HCT116 (cell line): Measurements from ENCODE around the gene HAPLN3. TPM values are rescaled to one million over a fixed set of nuclear protein-coding genes. Genes with fewer than 3 reads are reported as not detected.

Source experiments
- ATAC-seq: fragments of 200-7000 bp; cut with Tn5 transposase; 2 replicates; pipeline ENCODE4 v1.9.1; 2020; ENCODE audit warnings: mild to moderate bottlenecking, moderate library complexity
- BruUV-seq: library from RNA; stranded (reverse); fragments of 400-500 nt; replicated peaks from 2 replicates; lab custom pipeline; 2021; lab: Mats Ljungman, UMichigan
- CTCF ChIA-PET: fragments of 300-600 bp; sonication (Branson Sonifier 250); formaldehyde crosslinking; loops from one replicate; lab custom pipeline; 2021; ENCODE audit warnings: antibody characterized with exemption; lab: Charles Lee
- POLR2A ChIA-PET: fragments of 300-600, 350-600 bp; sonication (Branson Sonifier 250); formaldehyde crosslinking; loops from one replicate; lab custom pipeline; 2021; ENCODE audit warnings: antibody characterized with exemption; lab: Charles Lee
- RAD21 ChIA-PET, 2 experiments: fragments of 300-600 bp; sonication (Branson Sonifier 250); formaldehyde crosslinking; loops; one replicate each; lab custom pipeline; 2023; ENCODE audit warnings: low total read pairs in 2 of 2; ENCODE audit not compliant: uncharacterized antibody in 2 of 2, unreplicated experiment in 2 of 2, low non-redundant PET in 1 of 2; lab: Charles Lee
- DNase-seq: peaks from one replicate; pipeline ENCODE4 v3.0.0-alpha.2; 2010; ENCODE audit warnings: low read depth, low spot score
- H2AFZ ChIP-seq: fragments of 200-600 bp; shearing (Covaris generic), sonication (generic); 2 replicates; pipeline ENCODE4 v1.6.1; 2017; ENCODE audit warnings: low read depth, mixed run types, mixed read lengths, antibody characterized with exemption, low read length; ENCODE audit not compliant: poor library complexity, severe bottlenecking
- H3K27ac ChIP-seq: 2 replicates; pipeline ENCODE4 v1.5.1; 2012; ENCODE audit warnings: low read depth, low read length
- H3K27me3 ChIP-seq: fragments of 200-600 bp; sonication (generic); 2 replicates; pipeline ENCODE4 v1.6.1; 2016; ENCODE audit warnings: mixed run types, low read length, mixed read lengths; ENCODE audit not compliant: insufficient read depth
- H3K36me3 ChIP-seq, 2 experiments: fragments of 200-500 bp in 1 of 2; fragments of 200-600 bp in 1 of 2; sonication (Bioruptor generic) in 1 of 2; sonication (generic) in 1 of 2; 2 replicates each; pipeline versions ENCODE4 v1.5.1 to v1.6.1; 2014 to 2016; ENCODE audit warnings: low read length in 2 of 2, inconsistent platforms in 1 of 2, mixed read lengths in 1 of 2, mixed run types in 1 of 2; ENCODE audit not compliant: insufficient read depth in 2 of 2, control insufficient read depth in 1 of 2
- H3K4me1 ChIP-seq, 2 experiments: fragments of 200-600 bp in 1 of 2; sonication (generic) in 1 of 2; 2 replicates each; pipeline versions ENCODE4 v1.5.1 to v1.6.1; 2012 to 2017; ENCODE audit warnings: low read length in 2 of 2, inconsistent platforms in 1 of 2, mild to moderate bottlenecking in 1 of 2, mixed read lengths in 1 of 2, mixed run types in 1 of 2, moderate library complexity in 1 of 2; ENCODE audit not compliant: insufficient read depth in 2 of 2, control insufficient read depth in 1 of 2
- H3K4me2 ChIP-seq: fragments of 200-600 bp; sonication (generic); 2 replicates; pipeline ENCODE4 v1.6.1; 2017; ENCODE audit warnings: mixed run types, low read length, mixed read lengths
- H3K4me3 ChIP-seq, 2 experiments: fragments of 200-600 bp in 1 of 2; sonication (generic) in 1 of 2; replicated peaks in 1 of 2; 2 replicates each; pipeline ENCODE4 v1.5.1; 2011 to 2016; ENCODE audit warnings: low read length in 2 of 2, control low read depth in 1 of 2, low read depth in 1 of 2, mild to moderate bottlenecking in 1 of 2, mixed read lengths in 1 of 2, mixed run types in 1 of 2
- H3K79me2 ChIP-seq: fragments of 200-600 bp; sonication (generic); 2 replicates; pipeline ENCODE4 v1.6.1; 2017; ENCODE audit warnings: mild to moderate bottlenecking, mixed run types, low read length, moderate library complexity, mixed read lengths; ENCODE audit not compliant: insufficient read depth
- H3K9ac ChIP-seq: fragments of 200-600 bp; sonication (generic); 2 replicates; pipeline ENCODE4 v1.6.1; 2016; ENCODE audit warnings: low read length, mixed read lengths
- H3K9me2 ChIP-seq: fragments of 200-600 bp; sonication (generic), shearing (Covaris generic); 2 replicates; pipeline ENCODE4 v1.6.1; 2017; ENCODE audit warnings: mixed run types, mild to moderate bottlenecking, moderate library complexity; ENCODE audit not compliant: insufficient read depth
- H3K9me3 ChIP-seq, 2 experiments: fragments of 200-500 bp in 1 of 2; fragments of 200-600 bp in 1 of 2; sonication (Bioruptor generic) in 1 of 2; sonication (generic) in 1 of 2; 2 replicates each; pipeline ENCODE4 v1.6.1; 2014 to 2017; ENCODE audit warnings: low read length in 2 of 2, mixed read lengths in 2 of 2, inconsistent platforms in 1 of 2, low read depth in 1 of 2, mild to moderate bottlenecking in 1 of 2, mixed run types in 1 of 2, moderate library complexity in 1 of 2; ENCODE audit not compliant: control insufficient read depth in 1 of 2, insufficient read depth in 1 of 2
- H4K20me1 ChIP-seq: fragments of 200-600 bp; sonication (generic), shearing (Covaris generic); 2 replicates; pipeline ENCODE4 v1.6.1; 2017; ENCODE audit warnings: mixed run types, mild to moderate bottlenecking, moderate library complexity; ENCODE audit not compliant: insufficient read depth
- ATF3 ChIP-seq: IDR thresholded peaks from 2 replicates; pipeline ENCODE4 v1.6.1; 2012
- CBX3 ChIP-seq: IDR thresholded peaks from 2 replicates; pipeline ENCODE4 v1.6.1; 2012; ENCODE audit warnings: low read depth
- CEBPB ChIP-seq: IDR thresholded peaks from 2 replicates; pipeline ENCODE4 v1.6.1; 2012; ENCODE audit warnings: low read depth
- CTCF ChIP-seq, 3 experiments: fragments of 200-600 bp in 1 of 3; sonication (generic) in 1 of 3; IDR thresholded peaks in 2 of 3; conservative IDR thresholded peaks in 1 of 3; 2 replicates each; pipeline ENCODE4 v1.5.1; 2012 to 2017; ENCODE audit warnings: low read depth in 2 of 3, low read length in 2 of 3, antibody characterized with exemption in 1 of 3, borderline replicate concordance in 1 of 3, control low read depth in 1 of 3, mild to moderate bottlenecking in 1 of 3, mixed read lengths in 1 of 3, mixed run types in 1 of 3, moderate library complexity in 1 of 3; ENCODE audit not compliant: insufficient read depth in 1 of 3
- ELF1 ChIP-seq: IDR thresholded peaks from 2 replicates; pipeline ENCODE4 v1.6.1; 2012; ENCODE audit warnings: low read depth, borderline replicate concordance
- EZH2 ChIP-seq: fragments of 200-600 bp; sonication (generic); IDR thresholded peaks from 2 replicates; pipeline ENCODE4 v1.6.1; 2017; ENCODE audit warnings: antibody characterized with exemption, mixed run types
- EZH2phosphoT487 ChIP-seq: fragments of 200-600 bp; IDR thresholded peaks from 2 replicates; pipeline ENCODE4 v1.6.1; 2018; ENCODE audit warnings: antibody characterized with exemption, borderline replicate concordance
- JUND ChIP-seq: IDR thresholded peaks from 2 replicates; pipeline ENCODE4 v1.6.1; 2012
- POLR2A ChIP-seq: IDR thresholded peaks from 2 replicates; pipeline ENCODE4 v1.7.0; 2011; ENCODE audit warnings: borderline replicate concordance; ENCODE audit not compliant: insufficient read depth, insufficient read length; ENCODE audit errors: extremely low read depth
- POLR2AphosphoS5 ChIP-seq: IDR thresholded peaks from 2 replicates; pipeline ENCODE4 v1.6.1; 2011; ENCODE audit warnings: mild to moderate bottlenecking, low read depth, low read length, moderate library complexity
- RAD21 ChIP-seq: IDR thresholded peaks from 2 replicates; pipeline ENCODE4 v1.6.1; 2012; ENCODE audit warnings: low read depth, mild to moderate bottlenecking
- SIN3A ChIP-seq: IDR thresholded peaks from 2 replicates; pipeline ENCODE4 v1.6.1; 2012; ENCODE audit warnings: low read depth
- SP1 ChIP-seq: IDR thresholded peaks from 2 replicates; pipeline ENCODE4 v1.6.1; 2012; ENCODE audit warnings: low read depth
- SRF ChIP-seq: IDR thresholded peaks from 2 replicates; pipeline ENCODE4 v1.6.1; 2012; ENCODE audit warnings: low read depth
- TCF7L2 ChIP-seq: IDR thresholded peaks from 2 replicates; pipeline ENCODE4 v1.7.0; 2011; ENCODE audit warnings: borderline replicate concordance, inconsistent platforms; ENCODE audit not compliant: insufficient read depth, insufficient read length; ENCODE audit errors: extremely low read depth
- YY1 ChIP-seq: IDR thresholded peaks from 2 replicates; pipeline ENCODE4 v1.6.1; 2011; ENCODE audit warnings: low read length, low read depth, moderate library complexity, mild to moderate bottlenecking; ENCODE audit not compliant: insufficient replicate concordance; ENCODE audit errors: extremely low read depth
- ZFX ChIP-seq: fragments of 450-650 bp; IDR thresholded peaks from 2 replicates; pipeline ENCODE4 v1.6.1; 2017
- ZNF274 ChIP-seq: fragments of 200-500 bp; sonication (Bioruptor generic); IDR thresholded peaks from 2 replicates; pipeline ENCODE4 v1.6.1; 2014; ENCODE audit warnings: mild to moderate bottlenecking, low read depth, low read length, inconsistent platforms
- intact Hi-C: fragments of 100-400 bp; cut with micrococcal nuclease; formaldehyde crosslinking; loops from 2 replicates; pipeline ENCODE4 v1.10.0; 2022
- total RNA-seq: library from RNA; stranded (reverse); gene quantifications from one replicate; pipeline ENCODE4 v1.2.1, GENCODE V29; 2021; ENCODE audit not compliant: unreplicated experiment
- TF ChIP-seq, protein P1 (sequence below): IDR thresholded peaks from 2 replicates; pipeline ENCODE4 v1.6.1; 2012; ENCODE audit warnings: low read depth

Gene HAPLN3
- total RNA-seq, 1 experiment from 2014 or later: 10.9 TPM

- Histone ChIP-seq H3K4me1 (no peaks in the 10 kb centered on the region), H2AFZ (no peak overlapping the region), H3K36me3 (no peaks in the 10 kb centered on the region), H3K9ac (no peak overlapping the region), H3K79me2 (no peaks in the 10 kb centered on the region), H3K9me3 (no peaks in the 10 kb centered on the region), H3K4me2 (no peak overlapping the region), H3K4me3 (no peak overlapping the region), H3K27ac (no peak overlapping the region), H3K27me3 (no peaks in the 10 kb centered on the region), H3K9me2 (no peaks in the 10 kb centered on the region), H4K20me1 (no peaks in the 10 kb centered on the region)
- no TSS peak for BruUV-seq
- no peak for DNase-seq
- CTCF ChIA-PET: no interaction called here
- POLR2A ChIA-PET: no interaction called here
- intact Hi-C loops: no loop called here
- no peak for ATAC-seq
- RAD21 ChIA-PET: no interaction called here
- TF ChIP-seq, protein P1, sequence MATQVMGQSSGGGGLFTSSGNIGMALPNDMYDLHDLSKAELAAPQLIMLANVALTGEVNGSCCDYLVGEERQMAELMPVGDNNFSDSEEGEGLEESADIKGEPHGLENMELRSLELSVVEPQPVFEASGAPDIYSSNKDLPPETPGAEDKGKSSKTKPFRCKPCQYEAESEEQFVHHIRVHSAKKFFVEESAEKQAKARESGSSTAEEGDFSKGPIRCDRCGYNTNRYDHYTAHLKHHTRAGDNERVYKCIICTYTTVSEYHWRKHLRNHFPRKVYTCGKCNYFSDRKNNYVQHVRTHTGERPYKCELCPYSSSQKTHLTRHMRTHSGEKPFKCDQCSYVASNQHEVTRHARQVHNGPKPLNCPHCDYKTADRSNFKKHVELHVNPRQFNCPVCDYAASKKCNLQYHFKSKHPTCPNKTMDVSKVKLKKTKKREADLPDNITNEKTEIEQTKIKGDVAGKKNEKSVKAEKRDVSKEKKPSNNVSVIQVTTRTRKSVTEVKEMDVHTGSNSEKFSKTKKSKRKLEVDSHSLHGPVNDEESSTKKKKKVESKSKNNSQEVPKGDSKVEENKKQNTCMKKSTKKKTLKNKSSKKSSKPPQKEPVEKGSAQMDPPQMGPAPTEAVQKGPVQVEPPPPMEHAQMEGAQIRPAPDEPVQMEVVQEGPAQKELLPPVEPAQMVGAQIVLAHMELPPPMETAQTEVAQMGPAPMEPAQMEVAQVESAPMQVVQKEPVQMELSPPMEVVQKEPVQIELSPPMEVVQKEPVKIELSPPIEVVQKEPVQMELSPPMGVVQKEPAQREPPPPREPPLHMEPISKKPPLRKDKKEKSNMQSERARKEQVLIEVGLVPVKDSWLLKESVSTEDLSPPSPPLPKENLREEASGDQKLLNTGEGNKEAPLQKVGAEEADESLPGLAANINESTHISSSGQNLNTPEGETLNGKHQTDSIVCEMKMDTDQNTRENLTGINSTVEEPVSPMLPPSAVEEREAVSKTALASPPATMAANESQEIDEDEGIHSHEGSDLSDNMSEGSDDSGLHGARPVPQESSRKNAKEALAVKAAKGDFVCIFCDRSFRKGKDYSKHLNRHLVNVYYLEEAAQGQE: no peak
- TF ChIP-seq TCF7L2 (no peak), EZH2phosphoT487 (no peak), ATF3 (no peak), EZH2 (no peak), ZFX (no peak), SIN3A (no peak), CBX3 (no peak), JUND (no peak), SRF (no peak), CTCF (IDR thresholded peaks at IDR 0.05 in 2 of 3, conservative IDR thresholded peaks at IDR 0.05 in 1 of 3; ENCODE audit: borderline replicate concordance in 1 of 3, insufficient read depth in 1 of 3, low read depth in 2 of 3, low read length in 2 of 3) (no peak), ZNF274 (no peak), ELF1 (no peak), SP1 (no peak), POLR2AphosphoS5 (no peak), POLR2A (no peak), CEBPB (no peak), YY1 (no peak), RAD21 (no peak)
Observed at GRCh38 chr15:88848203-88848602, 47.1 kb downstream of the HAPLN3 start.
